ENCODE results near the gene RHBDD1.

RHBDD1 gene

GRCh38 chr2:226890286-226890685 is 54.4 kb downstream of the RHBDD1 start:
- TF ChIP-seq, protein P1, sequence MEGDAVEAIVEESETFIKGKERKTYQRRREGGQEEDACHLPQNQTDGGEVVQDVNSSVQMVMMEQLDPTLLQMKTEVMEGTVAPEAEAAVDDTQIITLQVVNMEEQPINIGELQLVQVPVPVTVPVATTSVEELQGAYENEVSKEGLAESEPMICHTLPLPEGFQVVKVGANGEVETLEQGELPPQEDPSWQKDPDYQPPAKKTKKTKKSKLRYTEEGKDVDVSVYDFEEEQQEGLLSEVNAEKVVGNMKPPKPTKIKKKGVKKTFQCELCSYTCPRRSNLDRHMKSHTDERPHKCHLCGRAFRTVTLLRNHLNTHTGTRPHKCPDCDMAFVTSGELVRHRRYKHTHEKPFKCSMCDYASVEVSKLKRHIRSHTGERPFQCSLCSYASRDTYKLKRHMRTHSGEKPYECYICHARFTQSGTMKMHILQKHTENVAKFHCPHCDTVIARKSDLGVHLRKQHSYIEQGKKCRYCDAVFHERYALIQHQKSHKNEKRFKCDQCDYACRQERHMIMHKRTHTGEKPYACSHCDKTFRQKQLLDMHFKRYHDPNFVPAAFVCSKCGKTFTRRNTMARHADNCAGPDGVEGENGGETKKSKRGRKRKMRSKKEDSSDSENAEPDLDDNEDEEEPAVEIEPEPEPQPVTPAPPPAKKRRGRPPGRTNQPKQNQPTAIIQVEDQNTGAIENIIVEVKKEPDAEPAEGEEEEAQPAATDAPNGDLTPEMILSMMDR (IDR thresholded peaks at IDR 0.05; ENCODE audit: low read depth, low read length): no peak
- no peak overlapping the region for H3K4me3 ChIP-seq (ENCODE audit: low read depth, low read length)
- DNase-seq: no peak
- H3K9me3 ChIP-seq: no peaks in the 10 kb centered on the region
- H3K36me3 ChIP-seq: no peaks in the 10 kb centered on the region
- H3K27me3 ChIP-seq: no peaks in the 10 kb centered on the region
- H3K4me1 ChIP-seq: peaks cover 4% of the 10 kb centered on the region; the same call in 1 of the 2 replicates

DNA sequence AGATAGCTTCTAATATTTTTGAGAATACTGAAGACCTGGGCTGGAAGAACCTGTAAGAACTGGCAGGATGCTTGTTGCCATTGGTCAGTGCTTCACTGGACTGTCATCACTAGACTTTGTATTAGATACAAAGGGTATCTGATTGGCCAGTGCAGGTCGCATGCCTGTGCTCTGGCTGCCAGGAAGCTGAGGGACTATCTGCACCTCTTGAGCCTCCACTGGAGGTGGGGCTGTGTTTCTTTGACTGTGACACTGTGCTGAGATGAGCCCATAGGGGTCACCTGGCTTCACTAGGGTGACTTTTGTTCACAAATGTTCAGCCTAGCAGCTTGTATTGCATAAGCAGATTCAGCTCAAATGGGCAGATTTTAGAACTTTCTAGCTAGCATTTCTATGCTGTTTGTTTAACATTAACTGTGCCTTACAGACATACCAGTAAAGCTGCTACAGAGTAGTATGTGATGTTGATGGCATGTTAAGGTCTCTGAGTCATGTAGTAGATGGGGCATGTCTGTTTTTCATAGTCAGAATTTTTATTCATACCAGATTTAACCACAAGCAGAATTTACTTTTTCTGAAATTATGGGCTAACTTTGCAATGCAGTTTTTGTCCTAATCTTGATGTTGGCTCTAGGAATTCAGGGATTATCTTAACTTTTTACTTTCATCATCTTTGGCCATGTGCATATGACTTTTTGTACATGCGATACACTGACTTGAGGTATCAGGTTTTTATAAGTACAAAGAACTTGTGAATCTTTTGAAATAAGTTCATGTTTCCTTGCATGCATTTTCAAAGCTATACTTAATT is 56.1 kb downstream of the RHBDD1 start:
- Histone ChIP-seq H3K4me3 (ENCODE audit: low read depth, low read length) (no peak overlapping the region), H3K36me3 (no peaks in the 10 kb centered on the region)

DNA sequence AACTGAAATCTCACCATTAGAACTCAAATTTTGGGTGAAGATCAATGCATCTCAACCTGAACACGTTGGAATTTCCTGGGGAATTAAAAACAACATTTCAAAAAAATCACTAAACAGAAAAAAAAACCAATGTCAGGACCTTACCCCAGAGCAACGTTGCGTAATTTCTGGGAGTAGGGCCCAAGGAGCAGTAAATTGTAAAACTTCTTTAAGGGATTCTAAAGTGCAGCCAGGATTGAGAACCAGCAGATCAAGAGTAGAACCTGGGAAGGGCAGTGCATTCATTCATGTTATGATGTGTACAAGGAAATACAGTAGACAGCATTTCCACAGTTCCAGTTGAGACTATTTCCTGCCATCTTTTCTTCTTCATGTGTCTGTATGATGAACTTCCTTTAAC is 56.9 kb downstream of the RHBDD1 start:
- no peaks in the 10 kb centered on the region for H3K36me3 ChIP-seq
- no peaks in the 10 kb centered on the region for H3K9me3 ChIP-seq
- H3K4me1 ChIP-seq: no peaks in the 10 kb centered on the region; the same call in 1 of the 2 replicates
- H3K4me3 ChIP-seq (ENCODE audit: low read depth, low read length): no peak overlapping the region
- DNase-seq: no peak
- H3K27me3 ChIP-seq: no peaks in the 10 kb centered on the region
- TF ChIP-seq, protein P1 (IDR thresholded peaks at IDR 0.05; ENCODE audit: low read depth, low read length): no peak

More for the DNA sequence above, 56.1 kb downstream of the RHBDD1 start:
- H3K27me3 ChIP-seq: no peaks in the 10 kb centered on the region
- DNase-seq: no peak
- H3K9me3 ChIP-seq: no peaks in the 10 kb centered on the region
- no peaks in the 10 kb centered on the region; the same call in 1 of the 2 replicates for H3K4me1 ChIP-seq
- TF ChIP-seq, protein P1 (IDR thresholded peaks at IDR 0.05; ENCODE audit: low read depth, low read length): no peak

DNA sequence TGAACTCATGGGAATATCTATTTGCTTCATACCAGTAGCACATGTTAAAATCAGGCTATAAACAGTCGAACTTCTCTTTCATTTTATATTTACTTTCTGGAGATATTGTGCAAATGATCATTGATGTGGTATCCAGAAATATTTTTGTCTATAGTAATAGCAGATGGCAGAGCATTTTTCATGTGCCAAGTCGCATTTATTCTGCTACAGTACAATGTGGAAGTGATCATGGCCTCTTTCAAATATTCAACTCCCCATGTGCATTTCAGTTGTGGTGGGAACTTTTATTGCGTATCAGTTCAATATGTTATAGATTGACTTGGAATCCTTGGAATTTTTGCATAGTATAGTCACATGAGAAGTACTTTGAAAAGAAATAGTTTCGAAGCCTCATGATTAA is 57.4 kb downstream of the RHBDD1 start:
- H3K27me3 ChIP-seq: no peaks in the 10 kb centered on the region
- DNase-seq: no peak
- TF ChIP-seq, protein P1 (IDR thresholded peaks at IDR 0.05; ENCODE audit: low read depth, low read length): no peak
- H3K9me3 ChIP-seq: no peaks in the 10 kb centered on the region
- H3K36me3 ChIP-seq: no peaks in the 10 kb centered on the region
- no peaks in the 10 kb centered on the region; the same call in 1 of the 2 replicates for H3K4me1 ChIP-seq
- H3K4me3 ChIP-seq (ENCODE audit: low read depth, low read length): no peak overlapping the region

GRCh38 chr2:226894752-226895151 is 58.9 kb downstream of the RHBDD1 start:
- H3K4me1 ChIP-seq: no peaks in the 10 kb centered on the region
- no peaks in the 10 kb centered on the region for H3K27me3 ChIP-seq
- no peak for DNase-seq
- TF ChIP-seq, protein P1 (IDR thresholded peaks at IDR 0.05; ENCODE audit: low read depth, low read length): no peak
- H3K4me3 ChIP-seq (ENCODE audit: low read depth, low read length): no peak overlapping the region
- no peaks in the 10 kb centered on the region for H3K9me3 ChIP-seq
- H3K36me3 ChIP-seq: no peaks in the 10 kb centered on the region

DNA sequence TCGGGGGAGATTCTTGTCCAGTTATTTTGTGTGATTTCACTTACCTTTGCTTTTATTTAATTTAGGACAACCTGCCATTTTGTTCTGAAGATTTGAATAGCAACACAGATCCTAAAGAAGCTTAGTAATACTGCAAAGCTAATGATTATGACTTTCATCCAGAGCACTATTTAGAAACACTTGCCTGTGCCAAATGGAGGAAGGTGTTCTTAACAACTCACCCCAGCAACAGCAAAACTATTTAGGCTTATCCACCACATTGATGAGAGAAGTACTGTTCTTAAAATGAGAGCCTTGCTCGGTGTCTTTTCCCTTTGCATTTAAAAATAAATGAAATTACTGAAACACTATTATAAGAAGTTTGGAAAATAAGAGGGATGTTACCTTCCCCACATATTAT is 59.7 kb downstream of the RHBDD1 start:
- H3K9me3 ChIP-seq: no peaks in the 10 kb centered on the region
- DNase-seq: no peak
- TF ChIP-seq, protein P1 (IDR thresholded peaks at IDR 0.05; ENCODE audit: low read depth, low read length): no peak

More for the DNA sequence above, 59.7 kb downstream of the RHBDD1 start:
- Histone ChIP-seq H3K4me3 (ENCODE audit: low read depth, low read length) (no peak overlapping the region), H3K27me3 (no peaks in the 10 kb centered on the region), H3K36me3 (no peaks in the 10 kb centered on the region), H3K4me1 (no peaks in the 10 kb centered on the region)
